Head of caudate nucleus (tissue), 42 donors: ENCODE data around the gene INVS.
"Not testable (repeated sequence)": the region's sequence is repeated elsewhere in the genome, so short reads cannot be mapped to it uniquely, and the experiment has no call there.

Experiments used
- DNase-seq, 42 donors: peaks; one replicate each; pipeline versions ENCODE4 v3.0.0 to v3.0.0-alpha.2; 2020 to 2021; ENCODE audit warnings: mixed read lengths in 7 of 42
- intact Hi-C: fragments of 100-400 bp; cut with DNase I; formaldehyde crosslinking; loops from one replicate; pipeline ENCODE4 v1.15.0; 2022

Gene INVS

GRCh38 chr9:100082782-100083181, 16.3 kb upstream of the INVS start:
- DNase-seq, result no peak
- intact Hi-C loops, result no loop called here

- no peak for DNase-seq
- intact Hi-C loops, result no loop called here
These were observed 15.5 kb upstream of the INVS start for GRCh38 chr9:100083448-100084127.

- intact Hi-C loops, result no loop called here
- no peak for DNase-seq
These were observed 15.0 kb upstream of the INVS start for GRCh38 chr9:100084128-100084453.

GRCh38 chr9:100084734-100085133, 14.3 kb upstream of the INVS start:
- intact Hi-C loops, result no loop called here
- DNase-seq, result no peak

- no peak for DNase-seq
- intact Hi-C loops, result no loop called here
These were observed 12.9 kb upstream of the INVS start for GRCh38 chr9:100086097-100086635.

- intact Hi-C loops, result no loop called here
These were observed 11.8 kb upstream of the INVS start for GRCh38 chr9:100087218-100087617.

GRCh38 chr9:100088202-100088601, 10.8 kb upstream of the INVS start:
- DNase-seq, result no peak
- intact Hi-C loops, result no loop called here

More at GRCh38 chr9:100087218-100087617, 11.8 kb upstream of the INVS start:
- DNase-seq, result no peak

GRCh38 chr9:100090880-100091279, 8.2 kb upstream of the INVS start:
- intact Hi-C loops, result no loop called here
- no peak for DNase-seq

- intact Hi-C loops, result no loop called here
These were observed 7.4 kb upstream of the INVS start for GRCh38 chr9:100091650-100092049.

GRCh38 chr9:100092066-100092465, 7.0 kb upstream of the INVS start:
- no peak for DNase-seq
- intact Hi-C loops, result no loop called here

More at GRCh38 chr9:100091650-100092049, 7.4 kb upstream of the INVS start:
- no peak for DNase-seq

GRCh38 chr9:100094411-100094810, 4.6 kb upstream of the INVS start:
- DNase-seq, intact Hi-C loops: not testable (repeated sequence)

- intact Hi-C loops, result no loop called here
- no peak for DNase-seq
These were observed 2.6 kb upstream of the INVS start for GRCh38 chr9:100096378-100096916.

- intact Hi-C loops, result no loop called here
- DNase-seq, result peak; percentile 42 to 94 (median 80)
These were observed 777 bp upstream of the INVS start for GRCh38 chr9:100098046-100098886.

GRCh38 chr9:100099722-100100042, 639 bp downstream of the INVS start:
- DNase-seq, result peak in 35 of 42 donors; percentile 3 to 64 (median 30)
- intact Hi-C loops, result no loop called here

- intact Hi-C loops, result no loop called here
- no peak for DNase-seq
These were observed 1.2 kb downstream of the INVS start for GRCh38 chr9:100100146-100100667.

GRCh38 chr9:100101608-100102007, 2.6 kb downstream of the INVS start:
- intact Hi-C loops, result no loop called here
- DNase-seq, result no peak

GRCh38 chr9:100104314-100104713, 5.3 kb downstream of the INVS start:
- intact Hi-C loops, result no loop called here

GRCh38 chr9:100105861-100106260, 6.8 kb downstream of the INVS start:
- intact Hi-C loops, result no loop called here
- DNase-seq, result no peak

More at GRCh38 chr9:100104314-100104713, 5.3 kb downstream of the INVS start:
- DNase-seq, result no peak

GRCh38 chr9:100106616-100107015, 7.6 kb downstream of the INVS start:
- intact Hi-C loops, result no loop called here
- DNase-seq, result no peak

GRCh38 chr9:100108559-100108958, 9.5 kb downstream of the INVS start:
- intact Hi-C loops, result no loop called here

More at GRCh38 chr9:100108559-100108958, 9.5 kb downstream of the INVS start:
- DNase-seq, result no peak
